GM13977 (cell line): ENCODE measurements around the gene GMPPA.
A peak's percentile ranks its signal among the peaks of the same experiment; 100 is the strongest.

Experiments used
- DNase-seq: peaks from one replicate; pipeline ENCODE4 v3.0.0; 2012; ENCODE audit warnings: low spot score
- in situ Hi-C: fragments of 300-500 bp; cut with MboI; formaldehyde crosslinking; loops from one replicate; pipeline ENCODE4 v1.12.0; 2022; ENCODE audit warnings: low sequenced_read_pairs, low pct_unique_long_range_greater_than_20kb, mixed read lengths, inconsistent platforms; ENCODE audit not compliant: unreplicated experiment
- TF ChIP-seq, protein P1 (sequence below): IDR thresholded peaks from 2 replicates; pipeline ENCODE4 v1.5.1; 2012; ENCODE audit warnings: mild to moderate bottlenecking, control low read depth; ENCODE audit not compliant: insufficient read depth; ENCODE audit errors: extremely low read depth, missing control alignments

Gene GMPPA

DNA sequence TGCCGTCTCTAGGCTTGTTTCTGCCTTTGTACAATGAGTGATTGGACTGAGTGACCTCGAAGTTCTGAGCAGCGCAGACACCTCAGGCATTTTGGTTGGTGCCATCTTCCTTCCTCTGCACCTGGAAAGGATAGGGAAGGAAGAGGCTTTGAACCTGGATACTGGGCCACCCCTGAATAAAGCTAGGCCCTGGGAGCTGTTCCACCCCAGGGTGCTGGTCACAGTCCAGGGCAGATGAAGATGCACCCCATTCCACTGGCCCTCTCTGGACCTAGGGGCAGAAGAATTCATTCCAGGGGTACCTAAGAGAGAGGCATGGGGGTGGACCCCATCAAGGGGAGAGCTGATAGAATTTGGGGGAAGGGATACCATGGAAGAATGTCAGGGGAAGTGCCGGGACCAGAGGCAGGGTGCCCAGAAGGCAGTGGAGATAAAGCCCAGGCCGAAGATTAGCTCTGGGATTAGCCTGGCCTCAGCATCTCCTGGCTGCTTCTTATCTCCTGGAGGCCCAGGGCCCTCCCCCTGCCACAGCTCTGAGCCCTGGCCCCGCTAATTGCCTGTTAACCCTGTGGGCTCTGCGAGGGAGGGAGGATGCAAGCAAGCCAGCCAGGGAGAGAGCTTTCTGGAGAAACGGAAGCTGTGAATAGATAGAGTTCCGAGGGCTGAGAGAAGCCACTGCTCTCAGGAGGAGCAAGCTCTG is 27.0 kb downstream of the GMPPA start:
- DNase-seq: no peak
- TF ChIP-seq, protein P1, sequence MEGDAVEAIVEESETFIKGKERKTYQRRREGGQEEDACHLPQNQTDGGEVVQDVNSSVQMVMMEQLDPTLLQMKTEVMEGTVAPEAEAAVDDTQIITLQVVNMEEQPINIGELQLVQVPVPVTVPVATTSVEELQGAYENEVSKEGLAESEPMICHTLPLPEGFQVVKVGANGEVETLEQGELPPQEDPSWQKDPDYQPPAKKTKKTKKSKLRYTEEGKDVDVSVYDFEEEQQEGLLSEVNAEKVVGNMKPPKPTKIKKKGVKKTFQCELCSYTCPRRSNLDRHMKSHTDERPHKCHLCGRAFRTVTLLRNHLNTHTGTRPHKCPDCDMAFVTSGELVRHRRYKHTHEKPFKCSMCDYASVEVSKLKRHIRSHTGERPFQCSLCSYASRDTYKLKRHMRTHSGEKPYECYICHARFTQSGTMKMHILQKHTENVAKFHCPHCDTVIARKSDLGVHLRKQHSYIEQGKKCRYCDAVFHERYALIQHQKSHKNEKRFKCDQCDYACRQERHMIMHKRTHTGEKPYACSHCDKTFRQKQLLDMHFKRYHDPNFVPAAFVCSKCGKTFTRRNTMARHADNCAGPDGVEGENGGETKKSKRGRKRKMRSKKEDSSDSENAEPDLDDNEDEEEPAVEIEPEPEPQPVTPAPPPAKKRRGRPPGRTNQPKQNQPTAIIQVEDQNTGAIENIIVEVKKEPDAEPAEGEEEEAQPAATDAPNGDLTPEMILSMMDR: no peak
- in situ Hi-C loops: no loop called here

DNA sequence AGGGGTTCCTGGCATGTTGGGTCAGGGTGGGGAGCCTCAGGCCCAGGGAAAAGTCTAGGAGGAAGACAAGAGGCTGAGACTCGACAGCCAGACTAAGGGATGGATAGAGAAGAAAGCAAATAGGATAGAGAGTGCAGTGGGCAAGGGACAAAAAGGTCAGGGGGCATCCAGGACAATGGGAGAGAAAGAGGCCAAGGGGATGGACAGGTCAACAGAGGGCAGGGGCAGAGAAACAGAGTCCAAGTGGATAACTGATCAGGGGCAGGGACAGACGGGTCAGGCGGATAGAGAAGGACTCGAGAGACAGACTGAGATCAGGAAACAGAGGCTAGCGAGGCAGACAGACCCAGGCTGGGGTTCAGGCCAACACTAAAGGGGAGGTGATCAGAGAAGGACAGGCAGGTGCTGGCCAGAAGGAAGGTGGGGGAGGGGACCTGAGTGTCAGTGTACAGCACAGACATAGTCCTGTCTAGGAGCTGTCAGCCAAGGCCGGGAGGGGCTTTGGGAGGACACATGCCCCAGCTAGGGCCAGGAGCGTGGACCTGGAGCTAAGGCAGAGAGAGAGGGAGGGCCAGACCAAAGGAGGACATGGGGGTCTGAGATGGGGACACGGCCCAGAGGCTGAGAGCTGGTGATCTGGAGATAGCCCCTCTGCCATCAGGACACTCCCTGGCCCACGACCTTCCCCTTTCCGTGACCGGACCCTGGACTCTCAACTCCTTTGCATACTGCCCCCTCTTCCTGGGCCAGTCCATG is 27.8 kb downstream of the GMPPA start:
- TF ChIP-seq, protein P1: no peak
- in situ Hi-C loops: no loop called here
- no peak for DNase-seq

DNA sequence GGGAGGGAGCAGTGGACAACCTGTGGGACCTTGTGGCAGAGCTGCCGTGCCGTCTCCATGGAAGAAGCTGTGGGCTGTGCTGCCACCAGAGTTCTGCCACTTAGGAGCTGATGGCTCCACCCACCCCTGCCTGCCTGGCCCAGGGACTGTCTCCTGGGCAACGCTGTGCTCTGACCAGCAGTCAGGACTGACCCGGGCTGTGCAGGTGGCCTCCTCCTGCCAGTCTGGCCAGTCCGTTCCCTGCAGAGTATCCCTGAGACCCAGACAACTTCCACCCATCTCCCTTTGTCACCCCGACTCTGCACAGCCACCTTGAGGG is 28.3 kb downstream of the GMPPA start:
- TF ChIP-seq, protein P1: no peak
- in situ Hi-C loops: no loop called here
- DNase-seq: no peak

DNA sequence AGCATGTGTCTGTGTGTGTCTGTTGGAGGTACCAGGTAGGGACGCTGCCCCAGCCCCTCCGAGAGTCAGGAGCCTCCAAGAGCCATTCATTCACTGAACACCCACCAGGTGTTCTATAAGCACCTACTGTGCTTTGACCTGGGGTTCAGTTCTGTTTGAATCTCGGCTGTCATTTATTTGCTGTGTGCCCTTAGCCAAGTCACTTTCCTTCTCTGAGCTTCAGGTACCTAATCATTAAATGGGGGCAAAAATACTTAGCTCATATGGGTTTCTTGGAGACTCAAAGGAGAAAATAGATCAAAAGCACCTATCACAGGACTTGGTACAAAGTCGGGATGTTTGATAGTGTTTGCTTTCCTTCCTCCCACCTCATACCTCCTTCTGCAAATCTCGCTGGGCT is 28.8 kb downstream of the GMPPA start:
- in situ Hi-C loops: no loop called here
- TF ChIP-seq, protein P1: no peak
- no peak for DNase-seq

DNA sequence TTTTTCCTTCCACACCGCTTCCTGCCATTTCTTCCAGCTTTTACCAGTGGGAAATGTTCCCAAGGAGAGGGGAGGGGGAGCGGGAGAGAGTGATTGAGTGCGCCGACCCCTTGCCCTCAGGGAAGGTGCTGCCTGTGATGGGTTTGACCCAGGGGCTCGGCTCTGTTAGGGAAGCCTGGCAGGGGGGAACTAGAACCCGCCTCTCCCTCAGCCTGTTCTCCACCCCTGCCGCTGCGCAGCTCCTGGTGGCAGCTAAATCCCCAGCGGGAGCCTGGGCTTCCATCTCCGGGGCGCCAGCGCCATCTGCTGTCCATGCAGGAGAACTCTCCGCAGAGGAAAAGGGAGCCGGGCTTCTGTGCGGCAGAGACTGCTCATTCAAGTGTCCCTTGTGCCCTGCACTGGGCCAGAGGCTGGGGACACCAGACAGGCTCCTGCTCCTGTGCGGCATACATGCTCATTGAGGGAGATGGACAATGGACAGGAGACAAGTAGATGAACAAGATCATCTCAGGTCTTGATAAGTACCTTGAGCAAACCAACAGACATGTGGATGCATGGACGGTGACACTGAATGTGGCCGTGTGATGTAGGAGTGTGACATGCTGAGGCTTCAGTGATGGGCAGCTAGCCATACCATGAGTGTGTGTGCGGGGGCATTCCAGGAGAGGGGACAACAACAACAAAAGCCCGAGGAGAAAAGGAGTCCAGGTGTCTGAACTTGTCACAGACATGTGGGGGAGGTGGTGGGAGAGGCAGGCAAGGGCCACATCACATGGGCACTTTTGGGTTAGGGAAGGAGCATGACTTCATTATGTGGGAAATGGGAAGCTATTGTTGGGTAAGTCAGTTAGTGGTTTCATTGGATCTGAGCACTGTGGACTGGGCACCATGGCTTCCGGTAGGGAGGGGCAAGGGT is 31.6 kb downstream of the GMPPA start:
- TF ChIP-seq, protein P1: peak; percentile 95
- in situ Hi-C loops: loop anchor here (10.0 kb wide), 1 partner anchor 126 kb away; no protein-coding TSS in a partner anchor
- peak; percentile 95 for DNase-seq

DNA sequence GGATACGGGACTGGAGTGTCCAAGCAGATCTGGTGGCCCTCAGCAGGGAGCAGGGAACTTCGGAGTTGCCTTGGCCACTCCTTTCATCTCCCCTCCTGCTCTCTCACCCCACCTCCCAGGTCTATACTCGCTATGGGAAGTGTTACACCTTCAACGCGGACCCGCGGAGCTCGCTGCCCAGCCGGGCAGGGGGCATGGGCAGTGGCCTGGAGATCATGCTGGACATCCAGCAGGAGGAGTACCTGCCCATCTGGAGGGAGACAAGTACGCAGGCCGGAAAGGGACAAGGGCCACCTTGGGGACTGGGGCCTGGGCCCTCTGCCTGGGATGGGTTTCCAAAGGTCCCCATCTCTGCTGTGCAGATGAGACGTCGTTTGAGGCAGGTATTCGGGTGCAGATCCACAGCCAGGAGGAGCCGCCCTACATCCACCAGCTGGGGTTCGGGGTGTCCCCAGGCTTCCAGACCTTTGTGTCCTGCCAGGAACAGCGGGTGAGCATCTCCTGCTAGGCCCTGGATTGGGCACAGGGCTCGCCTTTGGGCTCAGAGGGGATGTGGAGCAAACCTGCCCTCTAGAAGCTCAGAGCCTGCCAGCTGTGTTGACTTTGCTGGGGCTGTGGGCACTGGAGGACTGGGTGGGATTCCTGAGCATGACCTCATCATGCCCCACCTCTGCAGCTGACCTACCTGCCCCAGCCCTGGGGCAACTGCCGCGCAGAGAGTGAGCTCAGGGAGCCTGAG is 33.1 kb downstream of the GMPPA start:
- in situ Hi-C loops: loop anchor here (10.0 kb wide), 1 partner anchor 127 kb away; no protein-coding TSS in a partner anchor
- DNase-seq: no peak
- TF ChIP-seq, protein P1: no peak
